ENCODE results near the gene IMMP2L.

Gene IMMP2L

DNA sequence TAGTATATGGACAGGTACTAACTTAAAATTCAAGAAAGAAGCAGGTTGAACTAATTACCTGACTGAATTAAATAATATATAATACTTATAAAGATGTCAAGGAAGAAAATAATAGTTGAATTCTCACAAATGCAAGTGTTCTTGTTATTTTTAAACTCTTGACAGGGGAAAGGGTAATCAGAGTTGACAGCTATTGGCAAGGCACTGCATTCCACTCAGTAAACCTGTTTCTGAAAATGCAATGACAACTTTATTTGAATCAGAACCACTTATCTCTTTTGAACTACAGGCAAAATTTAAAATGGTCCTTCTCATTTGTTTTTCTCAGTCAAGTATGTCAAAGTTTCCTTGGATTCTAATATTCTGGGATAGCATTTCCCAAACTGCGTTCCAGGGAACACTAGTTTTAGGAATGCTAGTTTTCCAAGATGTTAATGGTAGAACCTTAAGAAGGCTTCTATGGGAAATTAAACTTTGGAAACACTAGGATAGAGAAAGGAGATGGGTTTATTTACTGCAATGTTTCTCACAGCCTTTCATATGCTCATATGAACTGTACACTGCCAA is 575.1 kb downstream of the IMMP2L start:
- Mint-ChIP-seq H3K4me1 (peaks cover 20% of the 10 kb centered on the region), H3K9me3 (no peaks in the 10 kb centered on the region), H3K27ac (no peak overlapping the region), H3K36me3 (ENCODE audit: low read depth) (no peaks in the 10 kb centered on the region), H3K27me3 (no peaks in the 10 kb centered on the region), H3K4me3 (no peak overlapping the region)
- ATAC-seq = no peak
- no peak for DNase-seq

DNA sequence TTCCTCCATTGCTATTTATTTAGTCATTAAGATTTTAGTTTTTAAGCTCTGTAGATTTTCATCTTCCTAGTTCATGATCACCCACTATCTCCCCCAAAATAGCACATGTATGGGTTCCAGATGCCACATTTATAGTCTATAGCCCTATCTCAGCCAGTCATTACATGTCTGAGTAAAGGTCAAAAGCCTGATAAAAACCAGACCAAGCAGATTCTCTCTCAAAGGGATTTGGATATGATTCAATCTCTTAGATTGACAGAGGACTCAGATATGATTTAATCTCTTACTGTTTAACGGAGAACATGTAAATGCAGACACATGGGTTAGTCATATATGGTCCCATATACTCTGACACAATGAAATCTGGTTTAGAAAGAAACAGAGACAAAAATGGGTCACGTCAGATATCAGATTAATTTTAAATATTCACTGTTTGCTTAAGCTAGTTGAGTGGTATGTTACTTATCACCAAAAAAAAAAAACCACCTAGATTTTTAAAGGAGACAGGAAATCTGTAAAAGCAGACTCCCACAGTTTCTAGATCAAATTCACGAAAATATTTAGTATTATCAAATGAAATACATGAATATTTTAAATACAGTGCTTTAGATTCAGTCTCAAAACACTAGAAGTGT is 578.4 kb downstream of the IMMP2L start:
- ATAC-seq = peak; percentile 84
- Mint-ChIP-seq H3K4me3 (no peak overlapping the region), H3K9me3 (no peaks in the 10 kb centered on the region), H3K27me3 (no peaks in the 10 kb centered on the region), H3K27ac (no peak overlapping the region), H3K36me3 (ENCODE audit: low read depth) (peaks cover 1% of the 10 kb centered on the region), H3K4me1 (peaks cover 23% of the 10 kb centered on the region)
- DNase-seq = no peak

DNA sequence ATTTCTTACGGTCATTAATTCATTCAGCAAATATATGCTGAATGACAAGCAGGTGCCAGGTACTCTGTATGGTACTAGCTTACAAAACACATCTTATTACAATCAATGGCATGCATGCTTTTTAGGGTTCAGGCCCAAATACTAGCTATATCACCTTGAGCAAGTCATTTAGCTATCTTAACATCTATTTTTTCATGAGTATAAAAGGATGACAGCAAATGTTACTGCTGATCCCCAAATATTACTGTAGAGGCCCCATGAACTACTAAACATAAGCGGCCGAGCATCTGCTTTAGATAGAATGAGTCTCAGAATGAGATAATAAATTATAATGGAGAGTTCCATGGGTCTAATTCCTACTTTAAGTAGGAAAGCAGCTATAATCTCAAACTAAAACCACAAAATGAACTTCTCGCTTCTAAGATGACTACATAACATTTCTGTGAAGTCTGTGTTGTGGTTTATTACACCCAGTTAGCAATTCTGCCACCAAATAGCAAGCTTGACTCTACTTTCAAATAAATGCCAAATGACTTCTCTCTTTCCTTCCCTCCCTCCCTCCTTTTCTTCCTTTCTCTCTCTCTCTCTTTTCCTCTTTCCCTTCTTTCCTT is 585.1 kb downstream of the IMMP2L start:
- Mint-ChIP-seq H3K4me1 (peaks cover 46% of the 10 kb centered on the region), H3K27ac (peak overlapping the region; percentile 89), H3K36me3 (ENCODE audit: low read depth) (peaks cover 1% of the 10 kb centered on the region), H3K4me3 (peak overlapping the region; percentile 43), H3K9me3 (peaks cover 4% of the 10 kb centered on the region), H3K27me3 (no peaks in the 10 kb centered on the region)
- peak; percentile 93 for ATAC-seq
- DNase-seq = no peak

DNA sequence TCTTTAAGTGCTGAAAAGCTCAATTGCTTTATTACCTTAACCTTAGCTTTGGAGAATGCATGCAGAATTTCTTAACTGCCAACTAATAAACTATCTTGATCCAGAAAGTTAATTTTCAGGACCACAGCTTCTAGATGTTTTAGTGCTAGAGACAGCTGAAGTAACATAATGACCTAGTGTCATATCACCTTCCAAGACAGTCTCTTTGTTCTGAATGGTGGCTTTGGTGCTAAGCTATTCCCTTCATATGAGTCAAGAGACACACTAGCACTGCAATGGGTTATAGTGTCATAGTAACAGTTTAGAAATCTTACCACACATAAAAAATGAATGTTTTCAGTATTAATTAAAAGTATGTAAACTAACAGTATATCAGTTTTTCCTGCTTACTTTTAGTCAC is 586.8 kb downstream of the IMMP2L start:
- Mint-ChIP-seq H3K9me3 (peaks cover 4% of the 10 kb centered on the region), H3K4me1 (peaks cover 45% of the 10 kb centered on the region), H3K27ac (no peak overlapping the region), H3K4me3 (no peak overlapping the region), H3K36me3 (ENCODE audit: low read depth) (peaks cover 1% of the 10 kb centered on the region), H3K27me3 (no peaks in the 10 kb centered on the region)
- DNase-seq (no peak), ATAC-seq (peak; percentile 29)

- Mint-ChIP-seq H3K4me1 (peaks cover 45% of the 10 kb centered on the region), H3K27ac (no peak overlapping the region), H3K27me3 (no peaks in the 10 kb centered on the region), H3K9me3 (peaks cover 4% of the 10 kb centered on the region), H3K36me3 (ENCODE audit: low read depth) (no peaks in the 10 kb centered on the region), H3K4me3 (no peak overlapping the region)
- DNase-seq = no peak
- no peak for ATAC-seq
Observed at GRCh38 chr7:110974441-110974840, 587.9 kb downstream of the IMMP2L start.

DNA sequence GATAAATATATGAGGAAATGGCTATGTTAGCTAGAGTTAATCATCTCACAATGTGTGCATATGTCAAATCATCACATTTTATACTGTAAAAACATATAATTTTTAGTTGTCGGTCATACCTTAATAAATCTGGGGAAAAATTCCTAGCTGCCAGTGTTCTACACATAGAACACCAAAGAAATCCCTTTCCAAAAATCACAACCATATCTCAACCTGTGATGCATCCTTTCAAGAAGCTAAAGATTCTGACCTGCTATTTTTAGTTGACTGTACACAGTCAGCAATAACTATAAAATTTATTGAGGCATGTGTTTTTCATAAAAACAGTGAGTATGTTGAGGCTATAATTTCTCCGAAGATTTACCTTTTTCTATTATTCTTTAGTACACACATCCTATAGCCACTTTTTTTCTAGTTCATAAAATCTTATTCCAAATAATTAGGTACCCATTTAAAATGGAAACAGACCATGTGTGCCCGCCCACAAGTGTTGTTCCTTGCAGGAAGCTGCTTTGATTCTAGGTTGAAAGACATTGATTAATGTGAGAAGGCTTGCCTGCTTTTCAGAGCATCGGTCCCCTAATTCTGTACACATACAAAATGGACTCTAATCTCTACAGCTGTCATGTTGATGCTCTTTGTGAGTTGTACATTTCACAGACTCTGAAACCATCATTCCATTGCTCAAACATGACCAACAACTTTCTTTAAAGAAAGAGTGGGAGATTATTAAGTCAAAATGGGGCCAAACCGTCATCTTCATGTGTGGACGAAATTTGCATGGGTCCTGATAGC is 588.9 kb downstream of the IMMP2L start:
- H3K4me3 Mint-ChIP-seq = no peak overlapping the region
- peaks cover 41% of the 10 kb centered on the region for H3K4me1 Mint-ChIP-seq
- no peaks in the 10 kb centered on the region for H3K27me3 Mint-ChIP-seq
- peaks cover 4% of the 10 kb centered on the region for H3K9me3 Mint-ChIP-seq
- DNase-seq (no peak), ATAC-seq (no peak)
- H3K27ac Mint-ChIP-seq = no peak overlapping the region
- no peaks in the 10 kb centered on the region for H3K36me3 Mint-ChIP-seq (ENCODE audit: low read depth)

DNA sequence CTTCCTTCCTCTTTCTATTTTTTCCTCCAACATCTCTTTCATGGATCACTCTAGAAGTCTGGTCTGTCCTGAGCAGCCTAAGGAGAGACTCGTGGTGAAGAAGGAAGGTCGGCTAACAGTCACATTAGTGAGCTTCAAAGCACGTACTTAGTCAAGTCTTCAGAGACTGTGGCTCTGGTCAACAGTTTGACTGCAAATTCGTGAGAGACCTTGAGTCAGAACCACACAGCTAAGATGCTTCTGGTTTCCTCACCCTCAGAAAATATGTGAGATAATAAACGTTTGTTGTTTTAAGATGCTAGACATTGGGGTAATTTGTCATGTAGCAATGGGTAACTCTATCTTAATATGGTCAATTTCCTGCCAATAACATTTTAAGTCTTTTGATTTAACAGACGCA is 597.5 kb downstream of the IMMP2L start:
- H3K4me1 Mint-ChIP-seq = peaks cover 2% of the 10 kb centered on the region
- no peaks in the 10 kb centered on the region for H3K27me3 Mint-ChIP-seq
- ATAC-seq (peak; percentile 24), DNase-seq (no peak)
- no peak overlapping the region for H3K27ac Mint-ChIP-seq
- H3K36me3 Mint-ChIP-seq (ENCODE audit: low read depth) = no peaks in the 10 kb centered on the region
- no peaks in the 10 kb centered on the region for H3K9me3 Mint-ChIP-seq
- H3K4me3 Mint-ChIP-seq = no peak overlapping the region

DNA sequence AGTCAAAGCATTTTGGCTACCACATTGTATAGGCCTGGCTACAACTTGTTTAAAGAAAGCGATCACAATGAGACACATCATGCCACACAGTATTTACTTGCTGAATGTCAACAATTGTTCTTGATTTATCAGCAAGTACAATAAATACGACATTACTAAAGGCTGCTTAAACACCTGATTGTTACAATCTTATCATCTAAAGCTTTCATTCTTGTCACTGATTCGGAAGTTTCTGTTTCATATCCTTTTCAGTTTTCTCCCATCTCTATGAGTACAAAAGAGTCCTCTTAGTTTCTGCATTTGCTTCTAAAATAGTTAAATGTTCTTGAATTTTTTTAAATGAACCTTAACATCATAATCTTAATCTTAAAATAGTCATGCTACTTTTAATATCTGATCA is 599.5 kb downstream of the IMMP2L start:
- no peak for ATAC-seq
- Mint-ChIP-seq H3K4me3 (no peak overlapping the region), H3K27ac (no peak overlapping the region)

GRCh38 chr7:110962374-110962773 is 599.9 kb downstream of the IMMP2L start:
- no peak for ATAC-seq
- H3K4me3 Mint-ChIP-seq = no peak overlapping the region
- no peaks in the 10 kb centered on the region for H3K36me3 Mint-ChIP-seq (ENCODE audit: low read depth)
- peaks cover 9% of the 10 kb centered on the region for H3K9me3 Mint-ChIP-seq
- H3K27ac Mint-ChIP-seq = no peak overlapping the region
- H3K4me1 Mint-ChIP-seq = peaks cover 2% of the 10 kb centered on the region
- DNase-seq = no peak
- H3K27me3 Mint-ChIP-seq = no peaks in the 10 kb centered on the region

More for the DNA sequence above, 599.5 kb downstream of the IMMP2L start:
- H3K4me1 Mint-ChIP-seq = peaks cover 2% of the 10 kb centered on the region
- H3K36me3 Mint-ChIP-seq (ENCODE audit: low read depth) = no peaks in the 10 kb centered on the region
- H3K27me3 Mint-ChIP-seq = no peaks in the 10 kb centered on the region
- H3K9me3 Mint-ChIP-seq = peaks cover 4% of the 10 kb centered on the region
- no peak for DNase-seq

- H3K4me3 Mint-ChIP-seq = no peak overlapping the region
Observed at GRCh38 chr7:110960811-110961210, 601.5 kb downstream of the IMMP2L start.

DNA sequence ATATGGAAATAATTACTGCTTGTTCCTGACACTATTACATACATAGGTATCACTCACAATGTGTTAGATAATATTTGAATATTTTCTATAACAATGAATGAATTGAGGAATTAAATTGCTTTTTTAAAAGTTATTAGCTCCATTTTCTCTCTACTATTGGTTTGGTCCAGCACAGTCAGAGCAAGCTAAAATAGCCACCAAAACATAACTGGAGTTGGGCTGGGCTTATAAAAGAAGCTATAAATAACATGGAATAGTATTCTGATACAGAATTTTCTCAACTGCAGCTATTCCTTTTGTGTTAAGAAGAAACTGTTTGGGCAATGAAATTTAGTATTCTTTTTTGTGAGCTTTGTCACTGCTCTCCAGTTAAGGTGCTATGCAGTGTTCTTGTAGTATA is 614.0 kb downstream of the IMMP2L start:
- H3K27ac Mint-ChIP-seq = no peak overlapping the region
- no peak for ATAC-seq
- H3K9me3 Mint-ChIP-seq = peaks cover 2% of the 10 kb centered on the region

More at GRCh38 chr7:110960811-110961210, 601.5 kb downstream of the IMMP2L start:
- H3K9me3 Mint-ChIP-seq = peaks cover 11% of the 10 kb centered on the region
- ATAC-seq = no peak
- H3K36me3 Mint-ChIP-seq (ENCODE audit: low read depth) = no peaks in the 10 kb centered on the region
- no peaks in the 10 kb centered on the region for H3K27me3 Mint-ChIP-seq
- DNase-seq = no peak
- no peak overlapping the region for H3K27ac Mint-ChIP-seq
- peaks cover 2% of the 10 kb centered on the region for H3K4me1 Mint-ChIP-seq

DNA sequence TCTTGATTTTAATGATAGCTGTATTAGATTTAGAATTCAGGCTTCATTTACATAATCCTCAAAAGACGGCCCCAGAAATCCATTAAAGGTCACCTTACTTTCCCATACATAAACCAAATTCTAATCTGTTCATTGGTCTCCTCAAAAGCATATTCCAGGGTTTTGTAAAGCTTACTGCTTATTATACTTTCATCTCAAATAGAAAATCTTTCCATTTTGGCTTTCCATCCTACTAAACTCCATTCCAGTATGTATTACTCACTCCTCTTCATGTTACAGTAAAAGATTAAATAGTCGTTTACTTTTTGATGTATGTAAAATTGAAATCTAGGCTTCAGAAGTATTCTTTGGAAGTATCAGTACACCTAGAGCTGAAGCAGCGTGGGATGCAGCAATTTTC is 614.9 kb downstream of the IMMP2L start:
- Mint-ChIP-seq H3K36me3 (ENCODE audit: low read depth) (no peaks in the 10 kb centered on the region), H3K9me3 (no peaks in the 10 kb centered on the region), H3K4me1 (peaks cover 16% of the 10 kb centered on the region), H3K27ac (no peak overlapping the region), H3K27me3 (no peaks in the 10 kb centered on the region), H3K4me3 (no peak overlapping the region)
- ATAC-seq = no peak
- no peak for DNase-seq

More for the DNA sequence above, 614.0 kb downstream of the IMMP2L start:
- Mint-ChIP-seq H3K27me3 (no peaks in the 10 kb centered on the region), H3K4me3 (no peak overlapping the region), H3K36me3 (ENCODE audit: low read depth) (peaks cover 1% of the 10 kb centered on the region), H3K4me1 (peaks cover 16% of the 10 kb centered on the region)
- DNase-seq = no peak

DNA sequence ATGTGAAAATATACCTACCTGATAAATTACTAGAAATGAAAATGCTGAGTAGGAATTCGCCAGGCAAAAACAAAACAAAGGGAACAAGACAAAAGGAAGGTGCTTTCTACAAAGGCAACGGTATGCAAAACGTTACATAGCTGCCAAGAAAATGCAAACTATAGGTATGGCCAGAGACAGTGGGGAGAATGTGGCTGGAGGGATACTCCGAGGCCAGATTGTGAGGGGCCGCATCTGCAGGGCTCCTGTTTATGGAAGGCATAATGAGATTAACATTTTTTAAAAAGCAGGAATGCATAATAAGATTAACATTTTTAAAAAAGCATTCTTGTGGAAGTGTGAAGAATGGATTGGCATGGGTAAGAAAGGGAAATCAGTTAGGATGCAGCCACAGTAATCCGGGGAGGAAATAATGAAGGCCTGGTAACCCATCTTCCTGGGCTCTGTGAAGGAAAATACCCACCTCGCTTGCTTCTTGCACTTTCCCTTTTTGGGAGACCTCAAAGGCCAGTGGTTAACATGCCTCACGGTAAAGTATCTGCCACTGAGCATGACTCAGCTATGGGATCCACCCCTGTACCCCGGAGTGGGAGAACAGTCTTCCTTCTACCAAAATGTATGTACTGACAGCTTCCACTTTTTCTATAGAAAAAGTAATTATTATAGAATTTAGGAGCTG is 617.2 kb downstream of the IMMP2L start:
- Mint-ChIP-seq H3K36me3 (ENCODE audit: low read depth) (no peaks in the 10 kb centered on the region), H3K27ac (peak overlapping the region; percentile 35)
- ATAC-seq = peak; percentile 98

DNA sequence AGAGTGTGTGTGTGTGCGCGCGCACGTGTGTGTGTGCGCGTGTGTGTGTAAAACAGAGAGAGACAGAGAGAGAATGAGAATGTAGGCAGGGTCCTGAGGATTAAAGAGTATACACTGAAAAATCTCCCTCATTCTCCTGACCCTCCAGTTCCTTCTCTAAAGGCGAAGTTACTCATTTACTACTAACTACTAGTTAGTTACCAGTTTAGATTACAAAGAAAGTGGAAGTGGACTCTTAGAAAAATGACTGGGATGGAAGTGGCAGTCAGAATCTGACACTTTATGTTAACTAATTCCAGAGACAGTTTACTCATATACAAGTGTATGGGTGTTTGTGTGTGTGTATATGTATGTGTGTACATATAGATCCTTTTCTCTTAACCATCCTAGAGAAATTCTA is 617.8 kb downstream of the IMMP2L start:
- Mint-ChIP-seq H3K36me3 (ENCODE audit: low read depth) (no peaks in the 10 kb centered on the region), H3K27me3 (no peaks in the 10 kb centered on the region), H3K9me3 (no peaks in the 10 kb centered on the region), H3K4me1 (peaks cover 21% of the 10 kb centered on the region), H3K4me3 (no peak overlapping the region), H3K27ac (no peak overlapping the region)
- DNase-seq = no peak
- no peak for ATAC-seq

More for the DNA sequence above, 617.2 kb downstream of the IMMP2L start:
- H3K4me1 Mint-ChIP-seq = peaks cover 21% of the 10 kb centered on the region
- H3K4me3 Mint-ChIP-seq = no peak overlapping the region
- no peaks in the 10 kb centered on the region for H3K27me3 Mint-ChIP-seq
- H3K9me3 Mint-ChIP-seq = no peaks in the 10 kb centered on the region
- peak; percentile 13 for DNase-seq
